GM12891 (cell line): ENCODE measurements around the gene MKRN1.
"Not testable (repeated sequence)": the region's sequence is repeated elsewhere in the genome, so short reads cannot be mapped to it uniquely, and the experiment has no call there.

Experiments used
- DNase-seq: peaks from one replicate; pipeline ENCODE4 v3.0.0; 2011; ENCODE audit warnings: low spot score; ENCODE audit not compliant: insufficient read length
- FAIRE-seq: peaks from 2 replicates; lab custom pipeline; 2011; peaks lifted over from hg19 to GRCh38; lab: Jason Lieb, UNC
- PAX5 ChIP-seq: IDR thresholded peaks from 2 replicates; pipeline ENCODE4 v1.6.1; 2011; ENCODE audit warnings: low read length, moderate library complexity, mild to moderate bottlenecking; ENCODE audit not compliant: insufficient read depth, severe bottlenecking
- POLR2A ChIP-seq: IDR thresholded peaks from 2 replicates; pipeline ENCODE4 v1.6.1; 2011; ENCODE audit warnings: low read depth, low read length, control low read depth
- POLR2AphosphoS5 ChIP-seq: IDR thresholded peaks from 2 replicates; pipeline ENCODE4 v1.6.1; 2011; ENCODE audit warnings: low read depth, low read length, control low read depth
- POU2F2 ChIP-seq: IDR thresholded peaks from 2 replicates; pipeline ENCODE4 v1.6.1; 2011; ENCODE audit warnings: low read depth, mild to moderate bottlenecking, control low read depth, low read length, moderate library complexity
- SPI1 ChIP-seq: IDR thresholded peaks from 2 replicates; pipeline ENCODE4 v1.6.1; 2011; ENCODE audit warnings: low read depth, low read length, control low read depth
- TAF1 ChIP-seq: IDR thresholded peaks from 2 replicates; pipeline ENCODE4 v1.6.1; 2011; ENCODE audit warnings: low read depth, low read length, control low read depth

Gene MKRN1

GRCh38 chr7:140439359-140439758, 39.9 kb downstream of the MKRN1 start:
- FAIRE-seq (peak; percentile 93), DNase-seq (no peak)
- TF ChIP-seq SPI1: 0 out of 2 replicates have a peak, but pooled peaks have one; percentile 30
- peak; percentile 71; the same call in 1 of the 2 replicates for TF ChIP-seq POU2F2
- TF ChIP-seq TAF1: no peak

- DNase-seq (no peak), FAIRE-seq (no peak)
- TF ChIP-seq POLR2AphosphoS5: no peak
- no peak for TF ChIP-seq TAF1
- TF ChIP-seq PAX5: no peak
- no peak for TF ChIP-seq POU2F2
Observed at GRCh38 chr7:140435252-140435895, 43.9 kb downstream of the MKRN1 start.

GRCh38 chr7:140433396-140433795, 45.9 kb downstream of the MKRN1 start:
- no peak for FAIRE-seq
- TF ChIP-seq POLR2AphosphoS5 (no peak), PAX5 (no peak), SPI1 (no peak), POLR2A (no peak), POU2F2 (no peak), TAF1 (no peak)

GRCh38 chr7:140426130-140426529, 53.2 kb downstream of the MKRN1 start:
- no peak for TF ChIP-seq TAF1
- no peak for TF ChIP-seq POLR2AphosphoS5
- no peak for TF ChIP-seq POLR2A
- TF ChIP-seq SPI1: no peak
- FAIRE-seq (no peak), DNase-seq (no peak)

More at GRCh38 chr7:140433396-140433795, 45.9 kb downstream of the MKRN1 start:
- no peak for DNase-seq

- no peak for FAIRE-seq
- DNase-seq: no peak
- TF ChIP-seq POLR2A (no peak), PAX5 (no peak), POU2F2 (no peak), TAF1 (no peak), POLR2AphosphoS5 (no peak), SPI1 (no peak)
Observed at GRCh38 chr7:140425718-140426117, 53.6 kb downstream of the MKRN1 start.

- DNase-seq (no peak), FAIRE-seq (no peak)
- TF ChIP-seq PAX5 (no peak), POLR2A (no peak), TAF1 (no peak), POLR2AphosphoS5 (no peak), SPI1 (no peak), POU2F2 (no peak)
Observed at GRCh38 chr7:140423501-140423900, 55.8 kb downstream of the MKRN1 start.

GRCh38 chr7:140421521-140421920, 57.8 kb downstream of the MKRN1 start:
- no peak for TF ChIP-seq POLR2AphosphoS5
- TF ChIP-seq PAX5: no peak
- TF ChIP-seq SPI1: no peak
- TF ChIP-seq POLR2A: no peak
- TF ChIP-seq TAF1: no peak
- TF ChIP-seq POU2F2: no peak
- DNase-seq: no peak
- FAIRE-seq: no peak

- TF ChIP-seq POU2F2 (no peak), POLR2AphosphoS5 (no peak), POLR2A (no peak), PAX5 (no peak), SPI1 (no peak), TAF1 (no peak)
- FAIRE-seq: no peak
- DNase-seq: no peak
Observed at GRCh38 chr7:140418653-140419052, 60.7 kb downstream of the MKRN1 start.

GRCh38 chr7:140418156-140418472, 61.2 kb downstream of the MKRN1 start:
- not testable (repeated sequence) for DNase-seq, FAIRE-seq

GRCh38 chr7:140417456-140418155, 61.7 kb downstream of the MKRN1 start:
- FAIRE-seq: no peak
- DNase-seq: no peak
- TF ChIP-seq POLR2A: no peak
- no peak for TF ChIP-seq SPI1
- no peak for TF ChIP-seq POLR2AphosphoS5
- TF ChIP-seq TAF1: no peak

- TF ChIP-seq POU2F2: no peak
- no peak for TF ChIP-seq POLR2A
- TF ChIP-seq SPI1: no peak
- TF ChIP-seq PAX5: no peak
- TF ChIP-seq POLR2AphosphoS5: no peak
- no peak for TF ChIP-seq TAF1
- FAIRE-seq: no peak
- DNase-seq: no peak
Observed at GRCh38 chr7:140416560-140416959, 62.7 kb downstream of the MKRN1 start.

- FAIRE-seq, DNase-seq: not testable (repeated sequence)
Observed at GRCh38 chr7:140415816-140416215, 63.5 kb downstream of the MKRN1 start.
